GM06990 (cell line): ENCODE results near the gene FKBP15.
A peak's percentile ranks its signal among the peaks of the same experiment; 100 is the strongest.

Experiments
- DNase-seq: peaks from one replicate; pipeline ENCODE4 v3.0.0-alpha.2; 2011; ENCODE audit not compliant: insufficient read length; ENCODE audit errors: extremely low read depth
- H3K27me3 ChIP-seq: replicated peaks from 2 replicates; pipeline ENCODE4 v1.6.0; 2011; ENCODE audit warnings: low read length; ENCODE audit not compliant: control insufficient read depth, insufficient read depth
- H3K36me3 ChIP-seq: 2 replicates; pipeline ENCODE4 v1.5.1; 2011; ENCODE audit warnings: low read length; ENCODE audit not compliant: control insufficient read depth, insufficient read depth
- H3K4me3 ChIP-seq: replicated peaks from 2 replicates; pipeline ENCODE4 v1.5.1; 2011; ENCODE audit warnings: low read depth, mild to moderate bottlenecking, control low read depth, low read length
- TF ChIP-seq, protein P1 (sequence below): IDR thresholded peaks from 2 replicates; pipeline ENCODE4 v1.5.1; 2011; ENCODE audit warnings: low read length, control low read depth, mild to moderate bottlenecking, inconsistent platforms; ENCODE audit not compliant: insufficient read depth, poor library complexity, severe bottlenecking

Gene FKBP15, protein sequence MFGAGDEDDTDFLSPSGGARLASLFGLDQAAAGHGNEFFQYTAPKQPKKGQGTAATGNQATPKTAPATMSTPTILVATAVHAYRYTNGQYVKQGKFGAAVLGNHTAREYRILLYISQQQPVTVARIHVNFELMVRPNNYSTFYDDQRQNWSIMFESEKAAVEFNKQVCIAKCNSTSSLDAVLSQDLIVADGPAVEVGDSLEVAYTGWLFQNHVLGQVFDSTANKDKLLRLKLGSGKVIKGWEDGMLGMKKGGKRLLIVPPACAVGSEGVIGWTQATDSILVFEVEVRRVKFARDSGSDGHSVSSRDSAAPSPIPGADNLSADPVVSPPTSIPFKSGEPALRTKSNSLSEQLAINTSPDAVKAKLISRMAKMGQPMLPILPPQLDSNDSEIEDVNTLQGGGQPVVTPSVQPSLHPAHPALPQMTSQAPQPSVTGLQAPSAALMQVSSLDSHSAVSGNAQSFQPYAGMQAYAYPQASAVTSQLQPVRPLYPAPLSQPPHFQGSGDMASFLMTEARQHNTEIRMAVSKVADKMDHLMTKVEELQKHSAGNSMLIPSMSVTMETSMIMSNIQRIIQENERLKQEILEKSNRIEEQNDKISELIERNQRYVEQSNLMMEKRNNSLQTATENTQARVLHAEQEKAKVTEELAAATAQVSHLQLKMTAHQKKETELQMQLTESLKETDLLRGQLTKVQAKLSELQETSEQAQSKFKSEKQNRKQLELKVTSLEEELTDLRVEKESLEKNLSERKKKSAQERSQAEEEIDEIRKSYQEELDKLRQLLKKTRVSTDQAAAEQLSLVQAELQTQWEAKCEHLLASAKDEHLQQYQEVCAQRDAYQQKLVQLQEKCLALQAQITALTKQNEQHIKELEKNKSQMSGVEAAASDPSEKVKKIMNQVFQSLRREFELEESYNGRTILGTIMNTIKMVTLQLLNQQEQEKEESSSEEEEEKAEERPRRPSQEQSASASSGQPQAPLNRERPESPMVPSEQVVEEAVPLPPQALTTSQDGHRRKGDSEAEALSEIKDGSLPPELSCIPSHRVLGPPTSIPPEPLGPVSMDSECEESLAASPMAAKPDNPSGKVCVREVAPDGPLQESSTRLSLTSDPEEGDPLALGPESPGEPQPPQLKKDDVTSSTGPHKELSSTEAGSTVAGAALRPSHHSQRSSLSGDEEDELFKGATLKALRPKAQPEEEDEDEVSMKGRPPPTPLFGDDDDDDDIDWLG

DNA sequence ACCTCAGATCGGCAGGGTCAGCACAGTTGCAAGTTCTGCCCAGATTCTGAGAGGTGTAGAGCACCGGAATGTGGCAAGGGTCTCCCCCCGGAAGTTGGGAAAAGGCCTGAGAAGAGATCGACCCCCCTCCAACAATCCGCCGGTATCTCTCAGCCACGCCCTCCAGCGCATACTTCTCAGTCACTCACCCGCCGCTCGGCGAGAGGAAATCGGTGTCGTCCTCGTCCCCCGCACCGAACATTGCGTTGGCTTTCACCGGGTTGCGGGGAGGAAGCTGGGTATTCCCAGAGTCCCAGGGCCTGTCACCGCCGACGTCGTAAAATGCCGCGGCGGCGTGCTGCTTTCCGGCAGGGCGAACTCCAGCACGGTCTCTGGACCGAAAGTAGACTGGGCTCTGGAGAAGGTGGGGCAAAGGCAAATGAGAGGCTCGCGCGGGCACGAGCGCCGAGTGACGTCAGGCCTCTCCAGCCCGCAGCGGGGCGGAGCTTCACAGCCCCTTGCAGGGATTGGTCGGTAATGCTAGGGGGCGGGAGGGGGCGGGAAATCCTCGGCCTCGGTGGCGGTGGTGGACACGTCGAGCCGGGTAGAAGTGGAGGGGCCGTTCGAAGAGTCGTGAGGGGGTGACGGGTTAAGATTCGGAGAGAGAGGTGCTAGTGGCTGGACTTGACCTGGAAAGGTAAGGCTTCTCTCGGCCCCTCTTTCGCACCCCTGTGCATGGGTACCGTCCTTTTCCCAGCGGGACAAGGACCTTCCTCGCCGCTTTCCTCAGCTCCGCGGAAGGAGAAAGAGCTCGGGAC lies at the start of gene FKBP15, which contains the start of gene SLC31A1:
FKBP15 (minus strand) TSS at position 275 of the 797 bp plus-strand sequence; CDS start at position 241, 34 bp downstream.
SLC31A1 (plus strand) TSS at position 542 of the 797 bp plus-strand sequence. CDS start 34,605 bp downstream, outside the sequence.
- peak within 1 kb of the TSS; percentile 96 for H3K4me3 ChIP-seq

DNA sequence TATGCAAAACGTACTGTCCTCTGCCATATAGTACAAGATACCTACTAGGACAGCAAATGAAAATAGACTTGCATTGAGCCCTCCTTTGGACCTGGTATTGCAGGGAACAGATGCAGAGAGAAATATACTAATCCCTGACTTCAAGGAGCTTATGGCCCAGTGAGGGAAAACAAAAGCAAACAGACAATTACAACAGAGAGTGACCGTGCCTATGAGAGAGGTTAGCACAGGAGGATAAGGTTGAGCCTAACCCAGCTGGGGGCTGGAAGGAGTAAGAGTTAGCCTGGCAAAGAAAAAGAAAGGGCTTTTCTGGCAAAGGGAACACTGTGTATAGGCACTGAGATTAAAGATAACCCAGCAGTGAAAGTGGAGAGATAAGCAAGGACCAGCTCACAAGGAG lies 48.8 kb upstream of the FKBP15 start:
- DNase-seq, result no peak
- TF ChIP-seq, protein P1, sequence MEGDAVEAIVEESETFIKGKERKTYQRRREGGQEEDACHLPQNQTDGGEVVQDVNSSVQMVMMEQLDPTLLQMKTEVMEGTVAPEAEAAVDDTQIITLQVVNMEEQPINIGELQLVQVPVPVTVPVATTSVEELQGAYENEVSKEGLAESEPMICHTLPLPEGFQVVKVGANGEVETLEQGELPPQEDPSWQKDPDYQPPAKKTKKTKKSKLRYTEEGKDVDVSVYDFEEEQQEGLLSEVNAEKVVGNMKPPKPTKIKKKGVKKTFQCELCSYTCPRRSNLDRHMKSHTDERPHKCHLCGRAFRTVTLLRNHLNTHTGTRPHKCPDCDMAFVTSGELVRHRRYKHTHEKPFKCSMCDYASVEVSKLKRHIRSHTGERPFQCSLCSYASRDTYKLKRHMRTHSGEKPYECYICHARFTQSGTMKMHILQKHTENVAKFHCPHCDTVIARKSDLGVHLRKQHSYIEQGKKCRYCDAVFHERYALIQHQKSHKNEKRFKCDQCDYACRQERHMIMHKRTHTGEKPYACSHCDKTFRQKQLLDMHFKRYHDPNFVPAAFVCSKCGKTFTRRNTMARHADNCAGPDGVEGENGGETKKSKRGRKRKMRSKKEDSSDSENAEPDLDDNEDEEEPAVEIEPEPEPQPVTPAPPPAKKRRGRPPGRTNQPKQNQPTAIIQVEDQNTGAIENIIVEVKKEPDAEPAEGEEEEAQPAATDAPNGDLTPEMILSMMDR, result no peak
- H3K4me3 ChIP-seq, result no peak overlapping the region
- H3K27me3 ChIP-seq, result no peaks in the 10 kb centered on the region
- H3K36me3 ChIP-seq, result peaks cover 11% of the 10 kb centered on the region

More for the DNA sequence above, at the start of gene FKBP15, which contains the start of gene SLC31A1:
- no peaks in the 10 kb centered on the region for H3K27me3 ChIP-seq
- no peaks in the 10 kb centered on the region for H3K36me3 ChIP-seq
- peak; percentile 99 for DNase-seq
- TF ChIP-seq, protein P1, result no peak

DNA sequence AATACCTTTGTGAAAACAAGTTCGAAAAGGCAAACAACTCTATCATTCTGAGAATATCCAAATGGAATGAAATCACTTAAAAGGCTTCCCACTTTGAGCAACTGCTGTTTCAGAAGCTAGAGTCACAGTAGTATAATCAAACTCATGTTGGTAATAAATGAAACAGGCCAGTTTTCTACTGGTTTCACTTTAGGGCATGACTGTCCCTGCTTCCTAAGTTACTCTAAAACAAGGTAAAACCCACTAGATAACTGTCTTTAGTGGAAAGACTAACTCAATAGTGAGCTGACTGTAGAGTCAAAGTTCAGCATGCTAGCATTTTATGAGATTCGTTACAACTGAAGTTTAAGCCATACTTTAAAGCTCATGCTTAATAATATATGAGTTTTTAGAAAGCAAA lies 48.3 kb upstream of the FKBP15 start:
- H3K4me3 ChIP-seq, result no peak overlapping the region
- TF ChIP-seq, protein P1, result no peak
- peaks cover 11% of the 10 kb centered on the region for H3K36me3 ChIP-seq
- DNase-seq, result no peak
- no peaks in the 10 kb centered on the region for H3K27me3 ChIP-seq

DNA sequence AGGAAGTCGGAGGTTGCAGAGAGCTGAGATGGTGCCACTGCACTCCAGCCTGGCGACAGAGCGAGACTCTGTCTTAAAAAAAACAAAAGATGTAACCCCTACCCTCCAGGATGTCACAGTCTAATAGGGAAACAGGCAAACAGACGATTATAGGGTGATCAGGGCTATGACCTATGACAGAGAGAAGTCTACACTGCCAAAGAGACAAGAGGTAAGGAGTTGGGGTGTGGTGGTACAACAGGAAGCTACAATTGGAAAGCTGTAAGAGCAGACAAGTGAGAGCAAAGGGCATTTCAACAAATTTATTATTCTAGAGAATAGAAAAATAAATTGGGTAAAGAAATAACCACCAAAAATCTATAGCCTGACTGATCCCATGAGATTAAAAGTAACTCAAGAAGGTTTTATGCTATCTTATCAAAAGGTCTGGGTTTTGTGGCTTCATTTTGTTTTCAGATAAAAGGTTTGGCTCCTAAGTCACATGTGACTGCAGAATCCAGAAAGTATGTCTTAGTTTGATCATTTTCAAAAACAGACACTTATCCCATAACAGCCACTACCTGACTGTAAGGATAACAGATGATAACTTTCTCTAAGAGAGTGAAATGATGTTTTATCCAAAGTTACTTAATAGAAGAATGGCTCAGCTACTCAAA lies 47.0 kb upstream of the FKBP15 start:
- no peak for DNase-seq
- H3K36me3 ChIP-seq, result peaks cover 11% of the 10 kb centered on the region

More for the DNA sequence above, 47.0 kb upstream of the FKBP15 start:
- H3K4me3 ChIP-seq, result no peak overlapping the region
- H3K27me3 ChIP-seq, result no peaks in the 10 kb centered on the region
- TF ChIP-seq, protein P1, result no peak
